CD4-positive, alpha-beta T cell treated with Interleukin-4 for 1 hour (primary cell): Measurements from ENCODE around the gene TOP3A.

ENCODE experiments used
- DNase-seq, 2 donors: peaks; one replicate each; pipeline ENCODE4 v3.0.0-alpha.2; 2020 to 2022

The TOP3A gene

GRCh38 chr17:18270046-18270931 lies 44.5 kb downstream of the TOP3A start:
- no peak for DNase-seq

- no peak for DNase-seq
These were observed 46.7 kb downstream of the TOP3A start for GRCh38 chr17:18267927-18268711.

DNA sequence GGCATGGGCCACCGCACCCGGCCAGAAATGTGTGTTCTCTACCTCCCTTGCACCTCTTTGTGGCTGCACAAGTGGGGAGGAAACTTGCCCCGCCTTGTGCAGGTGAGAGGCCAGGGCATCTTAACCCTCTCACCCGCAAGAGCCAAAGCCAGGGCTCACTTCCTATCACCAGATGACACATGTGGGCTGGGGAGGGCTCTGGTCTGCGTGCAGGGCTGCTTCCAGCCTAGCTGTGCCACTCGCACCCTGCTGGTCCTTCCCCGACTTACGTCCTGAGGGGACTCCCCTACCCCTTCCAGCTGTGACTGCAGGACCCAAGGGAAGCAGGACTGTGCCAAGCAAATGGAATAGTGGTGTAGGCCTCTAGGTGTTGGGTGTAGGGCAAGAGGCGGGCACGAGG lies 47.4 kb downstream of the TOP3A start:
- DNase-seq: no peak

- no peak for DNase-seq
These were observed 50.7 kb downstream of the TOP3A start for GRCh38 chr17:18263885-18264682.

DNA sequence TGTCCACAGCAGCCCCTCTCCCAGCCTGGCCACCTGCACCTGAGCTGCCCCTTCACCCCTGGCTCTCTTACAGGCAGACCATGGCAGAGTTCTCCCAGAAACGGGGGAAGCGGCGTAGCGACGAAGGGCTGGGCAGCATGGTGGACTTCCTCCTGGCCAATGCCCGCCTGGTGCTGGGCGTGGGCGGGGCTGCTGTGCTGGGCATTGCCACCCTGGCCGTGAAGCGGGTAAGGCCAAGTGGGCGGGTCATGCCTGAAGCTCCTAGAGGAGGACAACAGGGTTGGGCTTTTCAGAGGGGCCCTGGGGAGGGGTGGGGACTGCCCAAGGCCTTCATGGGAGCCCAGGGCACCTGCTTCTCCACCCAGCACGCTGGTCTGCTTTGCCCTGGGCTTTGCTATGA lies 52.2 kb downstream of the TOP3A start:
- DNase-seq: no peak

DNA sequence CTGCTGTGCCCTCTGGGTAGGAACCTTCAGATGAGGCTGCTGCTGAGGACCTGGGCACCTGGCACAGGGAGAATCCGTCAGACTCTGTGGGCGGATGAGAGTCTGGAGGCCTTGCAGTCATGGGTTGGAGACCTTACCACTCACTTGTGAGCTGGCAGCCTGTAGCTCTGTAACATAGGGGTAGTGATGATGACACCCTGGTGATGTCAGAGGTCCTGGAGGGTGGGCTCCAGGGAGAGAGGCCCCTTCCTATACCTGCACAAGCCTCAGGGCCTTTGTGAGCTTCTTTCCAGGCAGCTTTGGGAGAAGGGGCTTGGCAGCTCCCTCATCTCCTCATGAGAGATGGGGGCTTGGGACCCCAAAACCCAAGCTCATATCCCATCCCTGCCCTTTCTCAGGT lies 52.7 kb downstream of the TOP3A start:
- DNase-seq: no peak

GRCh38 chr17:18261659-18262058 lies 53.1 kb downstream of the TOP3A start:
- no peak for DNase-seq

DNA sequence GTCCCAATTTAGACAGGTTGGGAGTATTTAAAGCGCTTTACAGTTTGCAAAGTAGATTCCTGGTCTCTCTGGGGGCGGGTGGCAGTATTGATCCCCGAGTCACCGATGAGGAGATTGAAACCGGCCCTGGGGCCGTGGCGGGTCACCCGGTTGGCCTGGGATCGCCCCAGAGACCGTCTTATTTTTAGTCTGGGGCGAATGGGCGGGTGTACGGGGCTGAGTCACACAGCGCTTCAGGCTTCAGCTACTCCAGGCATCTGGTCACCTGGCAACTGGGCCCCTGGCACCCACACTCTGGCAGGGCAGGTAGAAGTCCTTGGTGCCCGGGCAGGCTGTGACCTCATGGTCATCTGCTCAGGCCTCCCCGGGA lies 53.7 kb downstream of the TOP3A start:
- peak in 1 of 2 donors; percentile 32 for DNase-seq

DNA sequence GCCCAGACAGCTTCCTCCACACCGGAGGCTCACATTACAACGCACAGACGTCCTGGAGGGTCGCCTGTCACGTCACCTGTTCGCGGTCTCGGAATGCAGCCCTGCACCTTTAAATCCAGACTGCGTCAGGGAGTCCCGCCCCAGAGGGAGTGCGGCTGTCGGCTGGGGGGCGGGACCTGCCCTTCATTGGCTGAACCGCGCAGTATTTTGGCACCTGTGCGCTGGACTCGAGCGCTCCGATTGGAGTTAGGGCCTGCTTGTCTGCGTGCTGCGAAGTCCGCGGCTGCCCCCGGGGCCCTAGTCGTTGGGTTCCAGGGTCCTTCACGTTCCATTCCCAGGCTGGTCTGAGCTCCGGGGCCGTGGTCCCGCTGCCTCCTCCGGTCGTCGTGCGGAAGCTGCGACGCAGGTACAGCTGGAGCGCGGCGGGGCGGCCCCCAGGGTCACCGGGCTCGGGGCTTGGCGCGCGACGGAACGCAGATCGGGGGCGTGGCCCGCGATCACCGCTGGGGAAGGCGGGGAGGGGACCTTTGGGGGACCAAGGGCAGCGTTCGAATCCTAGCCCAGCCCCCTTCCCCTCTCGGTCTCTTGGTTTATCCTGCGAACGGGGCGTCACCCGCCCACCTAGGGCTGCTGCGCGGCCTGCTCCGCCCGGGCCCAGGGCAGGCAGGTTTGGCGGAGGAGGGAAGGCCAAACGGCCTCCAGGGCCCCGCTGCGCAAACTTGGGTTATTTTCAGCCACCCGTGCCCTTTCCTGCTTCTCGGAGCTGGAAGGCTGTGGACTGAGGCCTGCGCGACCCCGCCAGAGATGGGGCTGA lies 54.3 kb downstream of the TOP3A start, which contains the start of gene MIEF2:
Gene MIEF2 (plus strand): TSS at position 331 of the 814 bp plus-strand sequence. CDS start 2,059 bp downstream, outside the sequence.
- DNase-seq: peak; percentile 92 to 93

- no peak for DNase-seq
These were observed 55.0 kb downstream of the TOP3A start for GRCh38 chr17:18259621-18260331.

GRCh38 chr17:18258356-18259038 lies 56.3 kb downstream of the TOP3A start, which contains the start of gene FLII:
Gene FLII, minus strand, starts transcription at chr17:18258738. Its CDS starts 48 bp downstream, at chr17:18258690.
- DNase-seq: peak; percentile 32 to 51

GRCh38 chr17:18257982-18258355 lies 56.8 kb downstream of the TOP3A start:
- peak; percentile 39 to 66 for DNase-seq

DNA sequence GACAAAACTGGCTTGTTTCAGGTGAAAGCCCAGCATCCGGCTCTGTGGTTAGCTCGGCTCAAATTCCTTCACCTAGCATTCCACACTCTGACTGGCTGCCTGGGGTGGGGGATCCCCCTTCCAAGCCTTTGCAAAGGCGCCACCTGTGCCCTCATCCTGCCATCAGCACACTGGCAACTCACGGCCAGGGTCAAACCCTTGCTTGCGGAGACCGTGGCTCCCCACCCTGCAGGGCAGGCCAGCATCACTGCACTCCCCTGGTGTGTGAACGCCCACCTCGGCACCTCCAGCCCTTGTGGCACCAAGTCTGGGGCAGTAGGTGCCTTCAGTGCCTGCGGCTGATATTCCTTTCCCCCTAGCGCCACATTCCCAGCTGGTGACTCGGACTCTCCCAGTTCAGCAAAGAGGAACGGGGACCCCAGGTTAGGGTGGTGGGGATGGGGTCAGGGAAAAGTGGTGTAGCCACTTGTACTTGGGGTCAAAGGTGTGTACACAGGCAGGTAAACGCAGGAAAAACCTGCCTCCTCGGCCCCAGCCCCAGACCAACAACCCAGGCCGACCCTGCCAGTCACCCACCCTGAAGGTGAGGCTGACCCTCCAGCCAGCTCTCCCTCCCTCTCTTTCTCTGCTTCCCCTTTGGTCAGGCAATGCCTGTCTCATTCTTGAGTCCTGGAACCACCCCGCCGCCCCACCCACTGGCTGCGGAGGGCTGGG lies 57.4 kb downstream of the TOP3A start:
- peak in 1 of 2 donors; percentile 26 for DNase-seq

- DNase-seq: no peak
These were observed 58.0 kb downstream of the TOP3A start for GRCh38 chr17:18256776-18257175.

DNA sequence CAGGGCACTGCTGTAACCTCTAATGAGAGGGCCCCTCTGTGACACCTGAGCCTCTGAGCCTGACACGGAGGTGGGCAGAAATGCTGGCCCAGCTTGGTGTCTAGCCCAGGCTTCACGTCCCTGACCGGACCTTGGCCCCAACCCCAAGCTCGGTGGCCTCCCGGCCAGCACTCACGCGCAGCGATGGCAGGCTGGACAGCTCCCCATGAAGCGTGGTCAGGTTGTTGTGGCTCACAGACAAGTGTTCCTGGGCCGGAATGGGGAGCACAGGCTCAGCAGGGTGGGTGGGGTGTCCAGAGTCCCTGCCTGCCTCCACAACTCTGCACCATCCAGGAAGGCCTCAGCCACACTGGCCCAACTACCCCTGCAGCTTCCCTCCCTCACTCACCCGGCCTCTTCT lies 58.4 kb downstream of the TOP3A start:
- DNase-seq: no peak

DNA sequence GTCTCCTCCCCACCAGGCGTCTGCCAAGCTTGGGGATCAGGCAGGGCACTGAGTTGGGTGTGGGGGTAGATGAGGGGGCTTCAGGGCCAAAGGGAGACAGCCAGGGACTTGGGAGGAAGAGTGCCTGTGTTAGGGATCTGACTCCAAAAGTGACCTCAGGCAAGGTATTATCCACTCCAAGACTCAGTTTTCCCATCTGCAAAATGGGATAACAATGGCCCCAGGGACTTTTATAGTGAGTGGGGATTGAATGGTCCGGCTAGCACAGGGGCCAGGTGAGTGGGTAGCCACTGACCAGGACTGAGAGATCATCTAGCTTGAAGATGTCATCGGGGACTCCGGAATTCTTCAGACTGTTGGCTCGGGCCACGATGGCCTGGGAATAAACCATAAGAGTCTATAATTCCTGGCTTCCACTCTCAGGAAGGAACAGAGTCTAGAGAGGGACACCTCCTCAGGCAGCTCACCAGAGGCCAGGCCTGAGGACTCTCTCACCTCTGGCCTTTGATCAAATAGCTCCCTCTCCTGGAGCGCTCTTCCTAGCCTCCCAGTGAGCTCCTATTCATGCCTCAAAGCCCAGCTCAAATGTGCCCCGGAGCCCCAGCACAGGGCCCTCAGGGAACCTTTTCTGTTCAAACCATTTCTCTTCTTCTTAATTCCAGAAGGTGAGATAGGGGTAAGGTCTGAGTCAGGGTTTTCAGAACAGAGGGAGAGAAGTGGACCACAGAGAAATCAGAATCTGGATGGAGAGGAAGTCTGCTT lies 59.7 kb downstream of the TOP3A start:
- no peak for DNase-seq

DNA sequence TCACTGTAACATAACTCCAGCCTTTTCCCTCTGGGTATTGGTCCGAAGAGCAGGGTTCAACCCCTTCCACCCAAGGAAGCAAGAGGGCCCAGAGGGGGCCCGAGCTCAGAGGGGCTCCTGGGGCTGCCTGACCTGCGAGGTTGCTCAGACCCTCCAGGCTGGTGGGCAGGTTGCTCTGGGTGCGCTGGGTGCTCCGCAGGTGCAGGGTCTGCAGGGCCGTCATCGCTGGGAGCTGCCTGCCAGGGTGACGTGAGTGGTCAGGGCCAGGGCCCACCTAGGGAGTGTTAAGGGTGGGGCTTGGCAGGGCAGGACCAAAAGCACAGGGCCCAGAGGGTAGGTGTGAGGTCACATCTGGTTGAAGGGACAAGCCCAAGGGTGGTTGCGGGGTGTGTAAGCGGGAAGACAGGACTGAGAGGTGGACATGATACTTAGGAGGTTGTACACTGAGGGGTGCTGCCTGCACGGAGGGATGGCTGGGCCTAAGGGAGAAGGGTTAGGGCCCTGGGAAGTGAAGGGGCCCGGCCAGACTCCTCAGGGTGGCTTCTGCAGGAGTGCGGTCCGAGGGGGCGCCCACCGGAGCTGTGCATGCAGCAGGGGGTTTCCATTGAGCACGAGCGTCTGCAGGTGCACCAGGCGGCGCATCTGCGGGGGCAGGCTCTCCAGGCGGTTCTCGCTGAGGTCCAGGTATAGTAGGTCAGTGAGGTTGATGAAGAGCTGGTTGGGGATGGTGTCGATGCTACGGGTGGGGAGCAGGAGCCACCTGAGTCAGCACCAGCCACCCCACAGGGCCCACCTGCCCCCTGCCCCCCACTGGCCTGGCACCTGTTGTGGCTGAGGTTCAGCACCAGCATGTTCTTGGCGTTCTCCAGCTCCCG lies 60.6 kb downstream of the TOP3A start:
- DNase-seq: no peak

GRCh38 chr17:18253187-18253884 lies 61.5 kb downstream of the TOP3A start:
- no peak for DNase-seq
